H9 (cell line): ENCODE measurements around the gene OR10AD1. TPM values are rescaled to one million over a fixed set of nuclear protein-coding genes. Genes with fewer than 3 reads are reported as not detected.

Experiments used
- DNase-seq: peaks from one replicate; pipeline ENCODE4 v3.0.0-alpha.2; 2017
- H2AFZ ChIP-seq: one replicate; pipeline ENCODE4 v1.6.1; 2013; ENCODE audit warnings: mild to moderate bottlenecking, low read length, control low read depth, moderate library complexity
- H2AK5ac ChIP-seq: 2 replicates; pipeline ENCODE4 v1.6.1; 2013; ENCODE audit warnings: low read length, control low read depth, mixed read lengths; ENCODE audit not compliant: insufficient read length
- H2BK120ac ChIP-seq: one replicate; pipeline ENCODE4 v1.6.1; 2013; ENCODE audit warnings: low read depth, mild to moderate bottlenecking, low read length, control low read depth, inconsistent platforms; ENCODE audit not compliant: poor library complexity, severe bottlenecking
- H2BK12ac ChIP-seq: 2 replicates; pipeline ENCODE4 v1.6.1; 2013; ENCODE audit warnings: low read length, control low read depth, mixed read lengths, low read depth; ENCODE audit not compliant: insufficient read length
- H2BK15ac ChIP-seq: 2 replicates; pipeline ENCODE4 v1.6.1; 2013; ENCODE audit warnings: low read depth, low read length, control low read depth
- H2BK20ac ChIP-seq: one replicate; pipeline ENCODE4 v1.6.1; 2013; ENCODE audit warnings: low read depth, mild to moderate bottlenecking, low read length, control low read depth, inconsistent platforms; ENCODE audit not compliant: poor library complexity, severe bottlenecking
- H2BK5ac ChIP-seq: 2 replicates; pipeline ENCODE4 v1.6.1; 2013; ENCODE audit warnings: low read length, control low read depth, mixed read lengths; ENCODE audit not compliant: insufficient read length
- H3K14ac ChIP-seq: 2 replicates; pipeline ENCODE4 v1.6.1; 2013; ENCODE audit warnings: low read length, control low read depth; ENCODE audit not compliant: insufficient read depth
- H3K18ac ChIP-seq: 2 replicates; pipeline ENCODE4 v1.6.1; 2013; ENCODE audit warnings: low read depth, mild to moderate bottlenecking, mixed read lengths, low read length, control low read depth; ENCODE audit not compliant: insufficient read length
- H3K23ac ChIP-seq: 2 replicates; pipeline ENCODE4 v1.6.1; 2013; ENCODE audit warnings: low read length, control low read depth, mixed read lengths, low read depth; ENCODE audit not compliant: insufficient read length
- H3K23me2 ChIP-seq: 2 replicates; pipeline ENCODE4 v1.6.1; 2013; ENCODE audit warnings: low read depth, mild to moderate bottlenecking, mixed read lengths, low read length, control low read depth; ENCODE audit not compliant: insufficient read length, poor library complexity, severe bottlenecking
- H3K27ac ChIP-seq: 2 replicates; pipeline ENCODE4 v1.5.1; 2013; ENCODE audit warnings: low read length, control low read depth, mixed read lengths, low read depth; ENCODE audit not compliant: insufficient read length
- H3K27me3 ChIP-seq: 2 replicates; pipeline ENCODE4 v1.6.1; 2013; ENCODE audit warnings: low read length, control low read depth, inconsistent platforms; ENCODE audit not compliant: insufficient read depth
- H3K4ac ChIP-seq: 2 replicates; pipeline ENCODE4 v1.6.1; 2013; ENCODE audit warnings: low read depth, mild to moderate bottlenecking, control low read depth, inconsistent platforms, low read length, moderate library complexity
- H3K4me1 ChIP-seq: 2 replicates; pipeline ENCODE4 v1.6.1; 2013; ENCODE audit warnings: low read length, control low read depth, inconsistent platforms; ENCODE audit not compliant: insufficient read depth
- H3K4me2 ChIP-seq: 2 replicates; pipeline ENCODE4 v1.6.1; 2013; ENCODE audit warnings: low read length, control low read depth, mixed read lengths; ENCODE audit not compliant: insufficient read length, insufficient read depth
- H3K56ac ChIP-seq: 2 replicates; pipeline ENCODE4 v1.6.1; 2013; ENCODE audit warnings: low read depth, mild to moderate bottlenecking, mixed read lengths, low read length, control low read depth; ENCODE audit not compliant: insufficient read length
- H3K79me1 ChIP-seq: 2 replicates; pipeline ENCODE4 v1.6.1; 2013; ENCODE audit warnings: low read depth, mild to moderate bottlenecking, moderate library complexity, low read length, control low read depth, inconsistent platforms; ENCODE audit not compliant: insufficient read depth, poor library complexity, severe bottlenecking
- H3K79me2 ChIP-seq: 2 replicates; pipeline ENCODE4 v1.6.1; 2013; ENCODE audit warnings: low read length, control low read depth, inconsistent platforms; ENCODE audit not compliant: insufficient read depth
- H3K9ac ChIP-seq: 2 replicates; pipeline ENCODE4 v1.6.1; 2013; ENCODE audit warnings: low read length, control low read depth, mixed read lengths; ENCODE audit not compliant: insufficient read length; ENCODE audit errors: extremely low read depth
- H3K9me3 ChIP-seq: one replicate; pipeline ENCODE4 v1.6.1; 2013; ENCODE audit warnings: low read depth, low read length, inconsistent platforms; ENCODE audit not compliant: control insufficient read depth
- H3T11ph ChIP-seq: one replicate; pipeline ENCODE4 v1.6.1; 2013; ENCODE audit warnings: mild to moderate bottlenecking, low read length, control low read depth, inconsistent platforms
- H4K20me1 ChIP-seq: one replicate; pipeline ENCODE4 v1.6.1; 2013; ENCODE audit not compliant: control insufficient read depth, insufficient read length, insufficient read depth
- H4K5ac ChIP-seq: 2 replicates; pipeline ENCODE4 v1.6.1; 2013; ENCODE audit warnings: low read depth, mild to moderate bottlenecking, mixed read lengths, low read length, control low read depth; ENCODE audit not compliant: insufficient read length
- H4K8ac ChIP-seq: replicated peaks from 2 replicates; pipeline ENCODE4 v1.6.1; 2013; ENCODE audit warnings: low read length, control low read depth, mixed read lengths, low read depth; ENCODE audit not compliant: insufficient read length
- H4K91ac ChIP-seq: 2 replicates; pipeline ENCODE4 v1.6.1; 2013; ENCODE audit warnings: low read depth, mild to moderate bottlenecking, moderate library complexity, mixed read lengths, low read length, control low read depth; ENCODE audit not compliant: insufficient read length
- H3K27ac Mint-ChIP-seq, 3 experiments: 2 replicates in 2 of 3; 3 replicates in 1 of 3; pipeline ENCODE4 v1.8.0; 2020 to 2021; ENCODE audit warnings: mixed read lengths in 3 of 3, mild to moderate bottlenecking in 1 of 3, moderate library complexity in 1 of 3
- H3K27me3 Mint-ChIP-seq: 2 replicates; pipeline ENCODE4 v1.8.0; 2021; ENCODE audit warnings: low read depth, mild to moderate bottlenecking, moderate library complexity, mixed read lengths
- H3K36me3 Mint-ChIP-seq, 3 experiments: 2 replicates in 2 of 3; 3 replicates in 1 of 3; pipeline ENCODE4 v1.8.0; 2020 to 2021; ENCODE audit warnings: low read depth in 3 of 3, mixed read lengths in 3 of 3; ENCODE audit not compliant: insufficient read depth in 1 of 3
- H3K4me1 Mint-ChIP-seq, 2 experiments: 2 replicates each; pipeline ENCODE4 v1.8.0; 2020; ENCODE audit warnings: mixed read lengths in 2 of 2
- H3K4me3 Mint-ChIP-seq, 2 experiments: 2 replicates in 1 of 2; 3 replicates in 1 of 2; pipeline ENCODE4 v1.8.0; 2020 to 2021; ENCODE audit warnings: mild to moderate bottlenecking in 2 of 2, mixed read lengths in 2 of 2, moderate library complexity in 1 of 2
- H3K9me3 Mint-ChIP-seq, 2 experiments: 2 replicates in 1 of 2; 3 replicates in 1 of 2; pipeline ENCODE4 v1.8.0; 2020; ENCODE audit warnings: mild to moderate bottlenecking in 2 of 2, mixed read lengths in 2 of 2, moderate library complexity in 1 of 2
- CTCF ChIP-seq: fragments of 200-600 bp; sonication (generic); conservative IDR thresholded peaks from 3 replicates; pipeline ENCODE4 v1.8.0; 2021; ENCODE audit warnings: antibody characterized with exemption, mild to moderate bottlenecking
- WGBS: extraction: QIAGEN DNeasy Blood & Tissue Kit; methylation state at CpG from one replicate; pipeline ENCODE4 v1.1.7; 2013; ENCODE audit warnings: missing lambda C conversion rate, low lambda C conversion rate, mixed read lengths; ENCODE audit not compliant: insufficient read length; ENCODE audit errors: extremely low coverage; 5-methylcytosine and 5-hydroxymethylcytosine counted together
- total RNA-seq: library from RNA; stranded (reverse); gene quantifications from 2 replicates; pipeline ENCODE4 v1.2.1, GENCODE V29; 2021

OR10AD1 gene
- total RNA-seq, 1 experiment from 2014 or later = not detected

- Histone ChIP-seq H3K79me1 (no peaks in the 10 kb centered on the region), H3K18ac (no peak overlapping the region), H4K91ac (no peak overlapping the region), H3K14ac (no peak overlapping the region), H3K56ac (no peak overlapping the region), H2AK5ac (no peak overlapping the region), H4K5ac (no peak overlapping the region), H4K8ac (no peak overlapping the region), H3K4me1 (no peaks in the 10 kb centered on the region), H3K4me2 (no peak overlapping the region), H2BK5ac (no peak overlapping the region), H2BK12ac (no peak overlapping the region), H4K20me1 (no peaks in the 10 kb centered on the region), H3K9ac (no peak overlapping the region), H3T11ph (no peak overlapping the region), H3K4ac (no peak overlapping the region), H2BK120ac (no peak overlapping the region), H3K9me3 (no peaks in the 10 kb centered on the region), H2AFZ (no peak overlapping the region), H3K27ac (no peak overlapping the region), H3K27me3 (no peaks in the 10 kb centered on the region), H3K23ac (no peak overlapping the region), H3K23me2 (no peaks in the 10 kb centered on the region), H3K79me2 (no peaks in the 10 kb centered on the region), H2BK20ac (no peak overlapping the region), H2BK15ac (no peak overlapping the region)
- Mint-ChIP-seq H3K36me3 (no peaks in the 10 kb centered on the region; a peak in 1 of 7 replicates), H3K9me3 (peaks cover 8 to 72% of the 10 kb centered on the region in 2 experiments; a peak in 4 of 5 replicates), H3K4me1 (peaks cover 0 to 7% of the 10 kb centered on the region in 2 experiments; a peak in 2 of 4 replicates), H3K27ac (no peak overlapping the region), H3K27me3 (peaks cover 14% of the 10 kb centered on the region), H3K4me3 (no peak overlapping the region)
- no peak for DNase-seq
- no CpG with 5 or more reads among the region's 5 CpGs for WGBS
- TF ChIP-seq CTCF = no peak
Observed at GRCh38 chr12:48247181-48247966, 44.3 kb upstream of the OR10AD1 start.
